H4 (cell line): Measurements from ENCODE around the gene PTPRN2. TPM values are rescaled to one million over a fixed set of nuclear protein-coding genes. Genes with fewer than 3 reads are reported as not detected.
"Not testable (repeated sequence)": the region's sequence is repeated elsewhere in the genome, so short reads cannot be mapped to it uniquely, and the experiment has no call there.

ENCODE experiments used
- DNase-seq: peaks from one replicate; pipeline ENCODE4 v3.0.0-alpha.2; 2015; ENCODE audit warnings: low spot score
- total RNA-seq: library from RNA; depleted of rRNA; stranded (reverse); fragments of >200 nt; shearing (Covaris generic); gene quantifications from 2 replicates; pipeline ENCODE4 v1.2.3, GENCODE V29; 2014

The PTPRN2 gene
- total RNA-seq, 1 experiment from 2014 or later = 0.97 TPM

DNA sequence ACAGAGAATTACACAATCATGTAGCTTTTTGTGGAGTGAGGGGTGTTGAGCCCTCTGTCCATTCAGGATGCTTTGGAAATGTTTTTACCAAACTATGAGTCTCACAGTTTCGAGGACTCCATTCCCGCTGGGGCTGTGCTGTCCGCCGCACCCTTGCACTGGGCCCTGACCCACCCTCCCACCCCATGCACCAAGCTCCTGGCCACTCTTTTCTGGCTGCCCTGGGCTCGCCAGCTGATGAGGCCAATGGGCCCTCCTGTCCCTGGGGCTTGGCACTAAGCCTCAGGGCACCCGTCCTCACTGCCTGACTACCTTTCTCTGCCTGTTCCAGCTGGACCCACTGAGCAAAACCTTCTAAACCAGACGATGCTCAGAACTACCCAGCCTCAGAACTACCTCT, 332.1 kb downstream of the PTPRN2 start:
- DNase-seq = no peak

DNA sequence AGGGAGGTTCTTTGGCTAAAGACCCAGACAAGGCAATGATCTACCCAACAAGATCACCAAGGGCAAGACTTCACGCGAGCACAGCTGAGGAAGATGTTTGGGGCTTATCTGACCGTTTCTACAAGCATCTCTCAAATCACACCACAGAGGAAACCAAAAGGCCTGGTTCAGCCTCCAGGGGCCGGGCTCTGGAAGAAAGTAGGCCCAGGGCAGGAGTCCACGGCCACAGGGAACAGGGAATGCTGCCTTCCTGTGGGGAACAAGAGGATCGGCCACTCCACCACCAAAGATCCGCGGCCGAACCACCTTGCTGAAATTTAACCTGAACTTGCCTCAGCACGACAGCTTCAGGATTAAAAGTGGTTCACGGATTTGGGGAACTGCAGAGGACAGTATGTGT, 332.5 kb downstream of the PTPRN2 start:
- no peak for DNase-seq

DNA sequence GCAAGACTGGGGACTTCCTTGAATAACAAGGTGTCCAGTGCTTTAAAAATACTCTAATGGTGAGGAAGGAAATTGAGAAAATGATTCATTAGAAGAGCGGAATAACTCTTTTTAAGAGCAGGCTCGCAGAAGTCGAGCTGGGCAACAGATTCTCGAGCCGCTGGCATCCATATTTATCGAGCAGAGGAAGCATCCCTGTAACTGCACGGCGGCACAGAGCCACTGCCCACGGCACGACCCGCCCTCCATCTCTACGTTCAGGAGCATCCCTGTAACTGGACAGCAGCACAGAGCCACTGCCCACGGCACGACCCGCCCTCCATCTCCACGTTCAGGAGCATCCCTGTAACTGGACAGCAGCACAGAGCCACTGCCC, 334.0 kb downstream of the PTPRN2 start:
- not testable (repeated sequence) for DNase-seq

DNA sequence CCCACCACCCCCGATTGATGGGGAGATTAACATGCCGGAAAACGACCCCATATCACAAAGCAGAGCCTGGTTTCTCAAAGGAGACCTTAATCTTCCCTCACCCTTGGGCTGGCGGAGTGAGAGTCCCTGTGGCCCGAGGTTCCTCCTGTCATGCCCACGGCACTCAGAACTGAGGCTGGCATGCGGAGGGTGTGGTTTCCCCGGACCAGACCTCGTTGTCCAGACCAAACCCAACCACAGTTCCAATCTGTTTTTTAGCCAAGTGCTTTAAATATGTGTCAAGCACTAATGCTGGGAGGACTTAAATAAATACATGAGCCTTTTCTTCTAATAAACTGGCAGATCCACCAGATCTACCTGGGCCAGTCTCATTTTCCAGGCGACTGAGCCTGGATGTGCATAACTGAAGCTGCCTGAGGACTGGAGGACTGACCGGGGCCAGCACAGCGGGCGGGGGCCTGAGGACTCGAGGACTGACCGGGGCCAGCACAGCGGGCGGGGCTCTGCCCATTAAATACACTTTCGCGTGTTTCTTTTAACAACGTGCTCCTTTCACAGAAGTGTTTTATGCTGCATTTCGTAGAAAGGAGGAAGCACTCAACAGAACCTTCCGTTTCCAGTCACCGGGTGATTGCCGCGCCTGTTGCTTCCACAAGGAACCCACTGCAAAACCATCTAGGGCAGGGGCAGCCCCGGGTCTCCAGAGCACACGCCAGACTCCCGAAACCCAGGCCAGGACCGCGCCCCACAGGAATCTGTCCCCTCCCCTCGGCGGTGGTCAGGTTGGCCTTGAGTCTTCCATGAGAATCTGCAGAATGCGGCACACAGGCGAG, 334.6 kb downstream of the PTPRN2 start:
- DNase-seq = no peak

DNA sequence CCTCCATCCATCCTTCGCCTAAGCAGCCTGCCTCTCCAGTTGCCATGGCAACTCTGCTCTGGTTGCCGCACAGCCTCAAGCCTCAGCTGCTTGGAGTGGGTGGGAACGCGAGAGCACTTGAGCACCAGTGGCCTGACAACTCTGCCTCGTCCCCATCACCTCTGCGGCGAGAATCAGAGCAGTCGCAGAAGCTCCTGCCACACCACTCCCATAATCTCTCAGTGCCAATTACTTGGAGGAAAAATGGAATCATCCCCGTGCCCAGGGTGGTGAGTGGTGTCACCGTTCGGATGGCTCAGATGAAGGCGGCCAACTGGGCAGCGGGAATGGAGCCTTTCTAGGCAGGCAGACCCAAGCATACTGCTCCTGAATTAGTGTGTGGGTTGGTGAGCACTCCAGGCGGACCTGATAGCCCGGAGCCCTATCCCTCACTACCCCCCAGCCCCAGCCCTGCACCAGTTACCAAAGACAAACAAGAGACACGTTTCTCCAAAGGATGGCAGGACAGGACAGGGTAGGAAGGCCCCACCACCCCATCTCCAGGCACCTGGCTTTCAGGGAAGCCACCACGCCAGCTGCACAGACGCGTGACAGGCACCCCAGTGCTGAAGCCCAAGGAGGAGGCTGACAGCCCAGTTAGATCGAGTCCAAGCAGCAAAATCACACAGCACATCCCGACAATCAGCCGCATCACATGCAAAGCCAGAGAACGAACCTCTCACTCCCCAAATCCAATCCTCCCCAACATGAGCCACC, 335.4 kb downstream of the PTPRN2 start:
- DNase-seq = no peak

DNA sequence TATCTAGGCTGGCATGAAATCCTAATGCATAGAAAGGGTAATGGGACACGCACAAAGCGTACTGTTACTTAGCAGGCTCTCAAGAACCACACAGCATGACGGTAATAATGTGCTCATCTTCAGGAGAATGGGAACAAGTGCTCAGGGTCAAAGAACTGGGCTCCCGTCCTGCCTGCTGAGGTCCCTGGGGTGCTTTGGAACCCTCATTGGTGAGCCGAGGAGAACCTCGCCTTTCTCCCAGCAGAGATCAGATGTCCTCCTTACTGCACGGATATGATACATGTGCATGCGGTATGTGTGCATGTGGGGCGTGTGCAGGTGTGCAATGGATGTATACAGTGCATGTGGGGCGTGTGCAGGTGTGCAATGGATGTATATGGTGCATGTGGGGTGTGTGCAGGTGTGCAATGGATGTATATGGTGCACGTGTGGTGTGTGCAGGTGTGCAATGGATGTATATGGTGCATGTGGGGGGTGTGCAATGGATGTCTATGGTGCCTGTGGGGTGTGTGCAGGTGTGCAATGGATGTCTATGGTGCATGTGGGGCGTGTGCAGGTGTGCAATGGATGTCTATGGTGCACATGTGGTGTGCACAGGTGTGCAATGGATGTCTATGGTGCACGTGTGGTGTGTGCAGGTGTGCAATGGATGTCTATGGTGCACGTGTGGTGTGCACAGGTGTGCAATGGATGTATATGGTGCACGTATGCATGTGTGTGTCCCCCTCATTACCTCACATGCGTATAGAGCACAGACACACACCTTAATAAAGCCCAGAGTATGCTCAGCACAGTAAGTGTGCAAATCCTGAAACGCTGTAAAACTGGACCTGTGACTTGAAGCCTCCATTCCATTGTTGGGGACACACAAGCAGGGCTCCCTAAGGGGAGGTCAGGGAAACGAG, 336.3 kb downstream of the PTPRN2 start:
- no peak for DNase-seq

DNA sequence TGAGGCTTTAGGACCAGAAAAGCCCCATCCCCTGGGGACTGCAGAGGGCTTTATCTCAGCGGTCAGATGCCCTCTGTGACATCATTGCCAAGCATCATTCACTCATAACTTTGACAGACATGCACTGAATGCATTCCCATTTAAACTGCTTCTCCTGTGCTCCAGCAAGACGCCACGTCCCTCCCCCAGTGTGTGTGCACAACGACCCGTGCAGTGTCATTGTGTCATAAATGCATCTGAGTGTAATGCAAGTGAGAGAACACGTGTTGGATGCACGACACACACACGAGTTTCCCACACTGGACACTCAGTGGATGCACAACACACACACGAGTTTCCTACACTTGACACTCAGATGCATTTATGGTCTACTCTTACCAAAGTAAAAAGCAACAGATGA, 337.9 kb downstream of the PTPRN2 start:
- no peak for DNase-seq

DNA sequence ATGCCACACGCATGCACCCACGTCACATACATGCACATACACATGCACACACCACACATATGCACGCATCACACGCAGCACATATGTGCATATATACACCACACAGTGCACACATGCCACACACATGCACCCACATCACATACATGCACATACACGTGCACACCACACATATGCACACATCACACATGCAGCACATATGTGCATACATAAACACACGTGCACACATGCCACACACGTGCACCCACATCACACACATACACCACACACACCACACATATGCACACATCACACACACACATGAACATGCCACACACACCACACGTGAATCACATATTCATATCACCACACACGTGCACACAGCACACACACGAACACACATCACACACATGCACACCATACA, 338.8 kb downstream of the PTPRN2 start:
- no peak for DNase-seq

DNA sequence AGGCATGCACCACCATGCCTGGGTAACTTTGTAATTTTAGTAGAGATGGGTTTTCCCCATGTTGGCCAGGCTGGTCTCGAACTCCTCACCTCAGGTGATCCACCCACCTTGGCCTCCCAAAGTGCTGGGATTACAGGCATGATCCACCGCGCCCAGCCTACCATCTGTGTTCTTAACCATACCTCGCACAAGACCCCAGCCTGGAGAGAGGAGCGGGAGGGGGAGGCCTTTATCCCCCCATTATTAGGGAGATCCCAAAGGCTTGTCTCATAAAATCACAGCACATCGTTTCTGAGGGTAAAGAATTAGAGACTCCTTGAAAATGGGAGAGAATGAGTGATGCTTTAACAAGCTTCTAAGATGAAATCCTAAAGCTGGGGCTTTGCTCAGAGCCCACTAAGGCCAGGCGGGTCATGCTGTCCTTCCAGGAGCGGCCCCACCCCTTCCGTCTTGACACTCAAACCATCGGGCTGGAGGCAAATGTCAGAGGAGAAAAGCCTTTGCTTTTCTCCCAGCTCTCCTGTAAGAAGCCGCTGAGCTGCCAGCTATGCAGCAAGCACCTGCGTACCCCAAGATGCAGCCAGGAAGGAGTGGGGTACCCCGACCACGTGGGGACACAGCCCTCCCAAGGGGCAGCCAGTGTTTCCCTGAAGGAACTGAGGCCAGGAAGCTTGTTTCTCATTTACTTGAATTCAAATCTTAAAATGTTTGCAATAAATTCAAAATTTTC, 339.7 kb downstream of the PTPRN2 start:
- DNase-seq = no peak

DNA sequence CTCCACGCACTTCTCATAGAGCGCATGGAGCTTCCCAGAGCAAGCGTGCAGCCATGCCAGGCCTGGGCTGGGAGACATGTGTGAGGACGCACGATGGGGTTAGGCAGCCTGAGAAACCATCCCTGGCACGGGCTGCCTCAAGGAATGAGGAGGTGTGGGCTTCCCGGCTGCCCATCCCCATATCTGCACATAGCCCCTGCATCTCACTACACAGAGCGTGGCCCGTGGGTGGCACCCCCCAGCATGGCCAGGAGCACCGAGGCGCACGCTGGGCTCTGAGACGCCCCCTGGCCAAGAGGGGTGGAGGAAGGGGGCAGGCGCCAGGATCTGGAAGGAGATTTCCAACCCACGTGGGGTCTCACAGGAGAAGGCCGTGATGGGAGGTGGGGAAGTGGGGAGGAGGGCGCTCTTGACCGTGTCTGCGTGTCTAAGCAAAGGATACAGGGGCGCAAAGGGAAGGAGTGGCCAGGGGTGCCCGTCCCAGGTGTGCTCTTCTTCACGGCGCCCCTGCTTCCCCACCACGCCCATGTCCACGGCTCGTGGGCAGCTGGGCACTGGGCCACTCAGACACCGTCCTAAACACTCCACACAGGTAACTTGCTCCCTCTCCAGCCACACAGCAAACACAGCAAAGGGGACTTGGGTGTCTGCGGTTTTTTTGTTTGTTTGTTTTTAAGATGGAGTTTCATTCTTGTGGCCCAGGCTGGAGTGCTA, 340.5 kb downstream of the PTPRN2 start:
- DNase-seq = no peak

DNA sequence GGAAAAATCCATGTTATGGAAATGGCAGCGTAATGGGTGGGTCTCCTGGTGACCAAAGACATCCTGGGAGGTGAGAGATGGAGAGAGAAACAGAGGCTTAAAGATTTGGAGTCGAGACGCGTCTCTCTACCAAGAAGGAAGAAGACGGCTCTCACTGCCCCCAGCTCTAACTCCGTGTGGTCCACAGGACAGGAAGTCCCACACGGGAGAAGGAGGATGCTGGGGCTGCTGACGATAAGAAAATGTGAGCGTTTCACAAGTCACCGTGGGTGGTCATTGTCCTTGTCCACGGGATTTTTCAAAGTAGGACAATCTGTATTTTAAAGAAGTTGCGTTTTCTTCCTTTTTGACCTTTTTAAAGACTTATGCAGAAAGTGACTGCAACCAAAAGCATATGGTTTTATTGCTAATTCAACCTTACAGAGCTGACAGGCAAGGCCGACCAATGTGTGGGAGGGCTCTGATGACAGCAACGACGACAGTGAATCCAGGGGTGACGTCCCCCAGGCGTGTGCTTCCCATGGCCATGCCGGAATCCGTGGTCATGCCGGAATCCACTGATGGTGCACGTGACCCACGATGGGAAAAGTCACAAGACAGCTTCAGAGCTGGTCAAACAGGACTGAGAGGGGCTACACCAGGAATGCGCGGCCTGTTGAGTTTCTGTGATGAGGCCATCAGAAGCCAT, 341.2 kb downstream of the PTPRN2 start:
- no peak for DNase-seq

DNA sequence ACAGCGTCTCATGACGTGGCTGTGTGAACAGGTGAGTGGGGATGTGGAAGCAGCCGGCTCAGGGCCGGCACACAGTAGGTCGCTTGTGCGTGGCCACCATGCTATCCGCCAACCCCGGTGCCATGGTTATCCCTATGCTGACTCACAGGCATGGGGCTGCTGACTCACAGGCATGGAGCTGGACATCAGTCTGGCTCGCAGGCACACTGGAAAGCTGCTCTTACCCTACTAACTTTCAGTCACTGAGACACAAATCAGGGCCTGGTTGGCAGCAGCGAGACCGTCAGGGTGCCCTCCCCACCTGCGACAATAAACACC, 341.9 kb downstream of the PTPRN2 start:
- DNase-seq = no peak

DNA sequence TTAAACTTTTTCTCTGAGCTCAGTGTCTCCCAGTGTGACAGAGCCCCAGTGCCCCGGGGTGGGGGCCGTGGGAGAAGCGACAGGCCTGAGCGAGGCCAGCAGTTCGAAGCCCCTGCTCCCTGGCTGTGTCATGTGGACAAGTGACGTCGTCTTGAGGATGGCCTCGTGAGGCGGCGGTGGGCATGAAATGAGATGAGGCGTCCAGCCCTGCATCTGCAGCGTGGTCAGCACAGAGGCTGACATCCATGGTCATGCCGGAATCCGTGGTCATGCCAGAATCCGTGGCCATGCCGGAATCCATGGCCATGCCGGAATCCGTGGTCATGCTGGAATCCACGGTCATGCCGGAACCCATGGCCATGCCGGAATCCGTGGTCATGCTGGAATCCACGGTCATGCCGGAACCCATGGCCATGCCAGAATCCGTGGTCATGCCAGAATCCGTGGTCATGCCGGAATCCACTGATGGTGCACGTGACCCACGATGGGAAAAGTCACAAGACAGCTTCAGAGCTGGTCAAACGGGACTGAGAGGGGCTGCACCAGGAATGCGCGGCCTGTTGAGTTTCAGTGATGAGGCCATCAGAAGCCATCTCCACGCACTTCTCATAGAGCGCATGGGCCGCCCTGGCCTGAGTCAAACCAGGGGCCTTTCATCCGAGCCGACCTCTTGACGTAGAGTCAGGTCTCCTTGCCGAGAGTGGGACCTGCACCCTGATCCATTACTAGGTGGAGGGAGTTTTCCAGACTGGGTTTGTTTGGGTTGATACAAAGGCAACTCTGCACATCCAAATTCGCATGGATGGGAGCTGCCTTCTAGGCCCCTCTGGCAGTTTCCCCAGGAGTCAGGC, 342.5 kb downstream of the PTPRN2 start:
- no peak for DNase-seq

DNA sequence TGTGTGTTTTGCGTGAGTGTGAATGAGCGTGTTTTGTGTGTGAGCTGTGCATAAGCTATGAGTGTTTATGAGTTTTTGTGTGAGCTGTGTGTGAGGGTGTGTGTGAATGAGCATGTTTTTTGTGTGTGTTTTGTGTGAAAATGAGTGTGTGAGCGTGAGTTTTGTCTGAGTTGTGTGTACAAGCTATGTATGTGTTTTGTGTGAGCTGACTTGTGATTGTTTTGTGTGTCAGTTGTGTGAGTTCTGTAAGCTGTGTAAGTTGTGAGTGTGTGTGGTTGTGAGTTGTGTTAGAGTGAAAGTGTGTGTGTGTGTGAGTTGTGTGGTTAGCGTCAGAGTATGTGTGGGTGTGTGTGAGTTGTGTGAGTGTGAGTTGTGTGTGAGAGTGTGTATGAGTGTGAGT, 343.2 kb downstream of the PTPRN2 start:
- DNase-seq = no peak

DNA sequence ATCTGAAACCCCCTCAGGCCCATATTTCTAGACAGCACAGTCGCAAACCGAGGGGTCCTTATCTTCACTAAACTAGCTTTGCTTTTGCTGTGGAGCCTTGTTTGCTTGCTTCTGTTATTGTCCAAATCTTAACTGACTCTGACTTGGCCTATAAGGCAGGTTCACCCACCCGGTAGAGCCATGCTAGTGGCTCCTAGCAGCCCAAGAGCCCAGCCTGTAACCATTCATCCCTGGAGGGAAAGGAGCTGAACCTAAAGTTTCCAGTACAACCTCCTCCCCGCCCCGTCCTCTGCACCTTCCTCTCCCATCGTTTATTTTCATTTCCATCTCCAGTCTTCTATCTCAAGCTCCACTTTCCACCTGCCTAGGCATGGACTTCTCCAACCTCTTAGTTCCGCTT, 345.7 kb downstream of the PTPRN2 start:
- DNase-seq = no peak

DNA sequence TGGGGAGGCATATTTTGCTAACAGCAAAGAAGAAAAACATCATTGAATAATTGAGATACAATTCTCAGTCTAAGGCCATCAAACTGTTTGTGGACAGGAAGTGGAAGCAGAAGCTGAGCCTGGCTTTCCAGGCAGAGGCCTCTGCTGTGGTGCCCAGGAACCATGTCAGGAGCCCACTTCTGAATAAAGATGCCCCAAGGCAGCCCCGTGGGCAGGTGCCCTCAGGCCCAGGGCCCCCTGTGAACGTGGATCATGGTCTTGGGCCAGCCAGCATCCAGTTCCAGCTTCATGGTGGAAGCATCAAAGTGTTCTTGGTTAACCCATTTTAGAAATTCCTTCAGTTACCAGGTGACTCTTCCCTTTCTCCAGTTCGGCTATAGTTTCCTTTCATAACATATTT, 346.8 kb downstream of the PTPRN2 start:
- DNase-seq = no peak

DNA sequence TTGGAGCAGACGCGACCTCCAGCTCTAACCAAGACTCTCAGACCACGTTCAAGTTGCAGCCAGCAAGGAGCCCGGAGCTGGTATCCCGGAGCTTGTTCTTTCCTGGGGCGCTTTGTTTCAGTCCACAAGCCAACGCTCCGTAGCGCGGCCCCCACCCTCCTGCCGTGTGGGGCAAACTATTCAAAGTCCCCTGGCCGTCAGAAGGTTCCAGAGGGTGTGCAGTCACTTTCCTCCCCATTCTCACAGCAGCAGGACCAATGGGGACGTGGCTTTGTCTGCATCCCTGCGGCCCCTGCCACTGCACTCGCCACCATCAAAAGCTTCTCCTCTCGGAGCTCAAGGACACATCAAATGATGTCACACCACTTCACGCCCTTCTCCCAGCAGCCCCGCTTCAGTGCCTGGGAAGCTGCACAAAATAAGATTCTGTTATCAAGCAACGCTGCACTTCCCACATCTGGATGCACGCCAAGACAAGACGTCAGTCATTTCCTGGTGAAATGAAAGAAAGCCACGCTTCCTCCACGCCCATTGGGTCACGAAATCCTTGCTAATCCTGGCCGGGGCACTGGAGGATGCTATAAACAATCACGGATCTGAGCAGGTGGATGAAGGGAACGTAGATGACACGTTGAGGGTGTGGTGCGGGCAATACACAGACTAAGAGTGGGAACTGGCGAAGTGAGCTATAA, 348.2 kb downstream of the PTPRN2 start:
- DNase-seq = peak; percentile 34

DNA sequence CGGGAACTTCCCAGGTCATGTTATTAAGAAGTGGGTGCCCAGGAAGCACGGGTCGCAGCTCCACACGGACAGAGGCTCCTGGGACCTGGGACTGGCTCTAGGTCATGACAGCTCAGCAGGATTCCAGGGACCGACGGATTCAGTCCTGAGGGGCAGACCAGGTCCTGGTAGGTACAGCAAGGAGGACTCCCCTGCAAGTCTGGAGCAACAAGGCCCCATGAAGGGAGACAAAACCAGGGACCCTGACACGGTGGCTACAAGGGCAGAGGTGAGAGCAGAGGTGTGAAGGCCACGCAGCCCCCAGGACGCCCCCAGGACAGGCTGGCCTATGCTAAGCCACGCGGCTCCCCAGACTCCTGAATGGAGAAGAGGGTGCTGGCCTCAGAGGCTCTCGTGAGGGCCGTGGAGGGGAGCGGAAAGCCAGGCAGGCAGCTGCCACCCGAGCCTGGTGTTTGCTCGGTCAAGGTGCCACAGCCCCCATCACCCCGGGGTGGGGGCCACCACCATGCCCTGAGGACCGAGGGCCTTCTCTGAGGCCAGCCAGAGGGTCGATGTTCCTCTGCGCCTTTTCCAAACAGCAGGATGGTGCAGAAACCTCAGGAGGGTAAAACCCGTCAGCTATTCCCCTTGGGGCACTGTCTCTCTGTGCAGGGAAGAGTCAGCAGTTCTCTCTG, 348.9 kb downstream of the PTPRN2 start:
- DNase-seq = no peak
